HepG2 (cell line): Measurements from ENCODE around the gene ABCC8.

Experiments used
- FOXM1 ChIP-seq: sonication (generic); formaldehyde crosslinking; IDR thresholded peaks from 2 replicates; pipeline ENCODE4 v1.5.0; 2020; ENCODE audit warnings: missing genetic modification reagents
- GTF2F1 ChIP-seq: fragments of 150-350 bp; IDR thresholded peaks from 2 replicates; pipeline ENCODE4 v1.6.1; 2014; ENCODE audit warnings: low read length
- HNRNPK ChIP-seq: fragments of 200-400 bp; formaldehyde crosslinking; IDR thresholded peaks from 2 replicates; pipeline ENCODE4 v1.6.1; 2018; ENCODE audit warnings: low read length, low read depth, moderate library complexity, mild to moderate bottlenecking; ENCODE audit not compliant: poor library complexity, severe bottlenecking
- TBL1XR1 ChIP-seq: fragments of 150-350 bp; IDR thresholded peaks from 2 replicates; pipeline ENCODE4 v1.6.1; 2014; ENCODE audit warnings: borderline replicate concordance, low read length; ENCODE audit not compliant: partially characterized antibody
- ZNF350 ChIP-seq: sonication (generic); formaldehyde crosslinking; IDR thresholded peaks from 2 replicates; pipeline ENCODE4 v1.4.0; 2020; ENCODE audit warnings: mild to moderate bottlenecking, low read depth, missing genetic modification reagents, borderline replicate concordance
- TF ChIP-seq, protein P1 (sequence below): sonication (generic); formaldehyde crosslinking; IDR thresholded peaks from 2 replicates; pipeline ENCODE4 v1.5.0; 2020; ENCODE audit warnings: mild to moderate bottlenecking, missing genetic modification reagents, moderate library complexity
- TF ChIP-seq, protein P2 (sequence below): sonication (generic); formaldehyde crosslinking; IDR thresholded peaks from 2 replicates; pipeline ENCODE4 v1.4.0; 2020; ENCODE audit warnings: missing genetic modification reagents
- TF ChIP-seq, protein P3 (sequence below): sonication (generic); formaldehyde crosslinking; IDR thresholded peaks from 2 replicates; pipeline ENCODE4 v1.8.0; 2022; ENCODE audit warnings: low read depth, missing genetic modification reagents

DNA sequence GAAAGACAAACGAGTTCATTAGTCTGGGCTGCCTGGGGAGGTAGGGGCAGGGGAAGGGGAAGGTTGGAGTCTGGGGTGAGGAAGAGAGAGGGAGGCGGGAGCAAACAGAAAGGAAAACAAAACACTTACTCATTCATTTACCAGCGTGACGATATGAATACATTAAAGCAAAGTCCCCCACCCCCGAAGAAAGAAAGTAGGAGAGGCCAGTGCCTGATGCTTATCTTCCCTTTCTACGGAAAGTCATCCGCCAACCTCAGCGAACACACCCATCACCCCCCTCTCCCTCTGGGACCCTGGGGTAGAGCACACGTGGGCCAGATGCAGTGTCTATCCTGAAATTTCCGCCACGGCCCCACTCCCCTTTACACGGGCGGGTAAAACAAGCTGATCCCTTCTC lies 13.7 kb downstream of the ABCC8 start:
- TF ChIP-seq, protein P1, sequence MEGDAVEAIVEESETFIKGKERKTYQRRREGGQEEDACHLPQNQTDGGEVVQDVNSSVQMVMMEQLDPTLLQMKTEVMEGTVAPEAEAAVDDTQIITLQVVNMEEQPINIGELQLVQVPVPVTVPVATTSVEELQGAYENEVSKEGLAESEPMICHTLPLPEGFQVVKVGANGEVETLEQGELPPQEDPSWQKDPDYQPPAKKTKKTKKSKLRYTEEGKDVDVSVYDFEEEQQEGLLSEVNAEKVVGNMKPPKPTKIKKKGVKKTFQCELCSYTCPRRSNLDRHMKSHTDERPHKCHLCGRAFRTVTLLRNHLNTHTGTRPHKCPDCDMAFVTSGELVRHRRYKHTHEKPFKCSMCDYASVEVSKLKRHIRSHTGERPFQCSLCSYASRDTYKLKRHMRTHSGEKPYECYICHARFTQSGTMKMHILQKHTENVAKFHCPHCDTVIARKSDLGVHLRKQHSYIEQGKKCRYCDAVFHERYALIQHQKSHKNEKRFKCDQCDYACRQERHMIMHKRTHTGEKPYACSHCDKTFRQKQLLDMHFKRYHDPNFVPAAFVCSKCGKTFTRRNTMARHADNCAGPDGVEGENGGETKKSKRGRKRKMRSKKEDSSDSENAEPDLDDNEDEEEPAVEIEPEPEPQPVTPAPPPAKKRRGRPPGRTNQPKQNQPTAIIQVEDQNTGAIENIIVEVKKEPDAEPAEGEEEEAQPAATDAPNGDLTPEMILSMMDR: no peak
- TF ChIP-seq GTF2F1 (no peak), TBL1XR1 (no peak), ZNF350 (no peak), HNRNPK (no peak), FOXM1 (CRISPR knock-in tag) (no peak)
- TF ChIP-seq, protein P2, sequence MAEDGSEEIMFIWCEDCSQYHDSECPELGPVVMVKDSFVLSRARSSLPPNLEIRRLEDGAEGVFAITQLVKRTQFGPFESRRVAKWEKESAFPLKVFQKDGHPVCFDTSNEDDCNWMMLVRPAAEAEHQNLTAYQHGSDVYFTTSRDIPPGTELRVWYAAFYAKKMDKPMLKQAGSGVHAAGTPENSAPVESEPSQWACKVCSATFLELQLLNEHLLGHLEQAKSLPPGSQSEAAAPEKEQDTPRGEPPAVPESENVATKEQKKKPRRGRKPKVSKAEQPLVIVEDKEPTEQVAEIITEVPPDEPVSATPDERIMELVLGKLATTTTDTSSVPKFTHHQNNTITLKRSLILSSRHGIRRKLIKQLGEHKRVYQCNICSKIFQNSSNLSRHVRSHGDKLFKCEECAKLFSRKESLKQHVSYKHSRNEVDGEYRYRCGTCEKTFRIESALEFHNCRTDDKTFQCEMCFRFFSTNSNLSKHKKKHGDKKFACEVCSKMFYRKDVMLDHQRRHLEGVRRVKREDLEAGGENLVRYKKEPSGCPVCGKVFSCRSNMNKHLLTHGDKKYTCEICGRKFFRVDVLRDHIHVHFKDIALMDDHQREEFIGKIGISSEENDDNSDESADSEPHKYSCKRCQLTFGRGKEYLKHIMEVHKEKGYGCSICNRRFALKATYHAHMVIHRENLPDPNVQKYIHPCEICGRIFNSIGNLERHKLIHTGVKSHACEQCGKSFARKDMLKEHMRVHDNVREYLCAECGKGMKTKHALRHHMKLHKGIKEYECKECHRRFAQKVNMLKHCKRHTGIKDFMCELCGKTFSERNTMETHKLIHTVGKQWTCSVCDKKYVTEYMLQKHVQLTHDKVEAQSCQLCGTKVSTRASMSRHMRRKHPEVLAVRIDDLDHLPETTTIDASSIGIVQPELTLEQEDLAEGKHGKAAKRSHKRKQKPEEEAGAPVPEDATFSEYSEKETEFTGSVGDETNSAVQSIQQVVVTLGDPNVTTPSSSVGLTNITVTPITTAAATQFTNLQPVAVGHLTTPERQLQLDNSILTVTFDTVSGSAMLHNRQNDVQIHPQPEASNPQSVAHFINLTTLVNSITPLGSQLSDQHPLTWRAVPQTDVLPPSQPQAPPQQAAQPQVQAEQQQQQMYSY (CRISPR knock-in tag): no peak
- TF ChIP-seq, protein P3, sequence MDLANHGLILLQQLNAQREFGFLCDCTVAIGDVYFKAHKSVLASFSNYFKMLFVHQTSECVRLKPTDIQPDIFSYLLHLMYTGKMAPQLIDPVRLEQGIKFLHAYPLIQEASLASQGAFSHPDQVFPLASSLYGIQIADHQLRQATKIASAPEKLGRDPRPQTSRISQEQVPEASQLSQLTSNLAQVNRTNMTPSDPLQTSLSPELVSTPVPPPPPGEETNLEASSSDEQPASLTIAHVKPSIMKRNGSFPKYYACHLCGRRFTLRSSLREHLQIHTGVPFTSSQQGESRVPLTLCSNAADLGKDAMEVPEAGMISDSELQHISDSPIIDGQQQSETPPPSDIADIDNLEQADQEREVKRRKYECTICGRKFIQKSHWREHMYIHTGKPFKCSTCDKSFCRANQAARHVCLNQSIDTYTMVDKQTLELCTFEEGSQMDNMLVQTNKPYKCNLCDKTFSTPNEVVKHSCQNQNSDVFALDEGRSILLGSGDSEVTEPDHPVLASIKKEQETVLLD (CRISPR knock-in tag): no peak
